ENCODE results near the gene OSBPL6. TPM values are rescaled to one million over a fixed set of nuclear protein-coding genes. Genes with fewer than 3 reads are reported as not detected.
"Not testable (repeated sequence)": the region's sequence is repeated elsewhere in the genome, so short reads cannot be mapped to it uniquely, and the experiment has no call there.

OSBPL6 gene
- total RNA-seq, 1 experiment from 2014 or later, result 11.6 TPM

DNA sequence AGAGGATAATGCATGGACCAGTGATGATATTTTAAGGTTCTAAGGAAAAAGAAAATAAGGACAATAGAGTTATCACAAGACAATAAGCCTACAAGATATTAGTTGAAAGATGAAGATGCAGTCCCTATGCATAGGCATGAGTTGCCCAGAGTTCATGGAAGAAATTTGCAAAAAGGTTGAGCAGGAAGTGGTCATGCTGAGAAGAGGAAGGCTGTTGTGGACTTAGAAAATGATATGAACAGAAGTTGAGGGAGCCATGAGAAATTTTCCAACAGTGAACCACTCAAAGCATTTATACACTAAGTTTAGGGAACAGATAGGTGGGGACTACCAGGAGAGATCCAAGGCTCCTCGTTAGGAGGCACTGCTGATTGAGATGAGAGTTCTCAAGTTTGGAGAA is 3.5 kb downstream of the OSBPL6 start (continued):
- TF ChIP-seq CBX3 (IDR thresholded peaks at IDR 0.05; ENCODE audit: low read depth) (no peak), SRF (IDR thresholded peaks at IDR 0.05; ENCODE audit: low read depth) (no peak), EZH2phosphoT487 (IDR thresholded peaks at IDR 0.05; ENCODE audit: borderline replicate concordance) (no peak), ZFX (IDR thresholded peaks at IDR 0.05) (no peak)
- TF ChIP-seq, protein P1, sequence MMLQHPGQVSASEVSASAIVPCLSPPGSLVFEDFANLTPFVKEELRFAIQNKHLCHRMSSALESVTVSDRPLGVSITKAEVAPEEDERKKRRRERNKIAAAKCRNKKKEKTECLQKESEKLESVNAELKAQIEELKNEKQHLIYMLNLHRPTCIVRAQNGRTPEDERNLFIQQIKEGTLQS (IDR thresholded peaks at IDR 0.05), result no peak

DNA sequence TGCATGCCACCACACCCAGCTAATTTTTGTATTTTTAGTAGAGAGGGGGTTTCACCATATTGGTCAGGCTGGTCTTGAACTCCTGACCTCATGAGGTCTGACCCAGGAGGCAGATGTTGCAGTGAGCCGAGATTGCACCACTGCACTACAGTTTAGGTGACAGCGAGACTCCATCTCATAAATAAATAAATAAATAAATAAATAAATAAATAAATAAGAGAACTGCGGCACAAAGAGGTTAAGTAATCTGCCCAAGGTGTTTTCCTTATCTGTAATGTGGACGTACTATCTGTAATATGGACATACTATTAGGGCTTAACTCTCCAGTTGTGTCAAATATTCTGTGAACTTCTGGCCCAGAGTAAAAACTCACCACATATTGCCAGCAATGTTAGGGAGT is 4.1 kb downstream of the OSBPL6 start:
- H3K9me2 ChIP-seq (ENCODE audit: insufficient read depth); RAD21 ChIA-PET (ENCODE audit: low non-redundant PET in 1 of 2, low total read pairs in 2 of 2, uncharacterized antibody in 2 of 2, unreplicated experiment in 2 of 2); H3K36me3 ChIP-seq (ENCODE audit: control insufficient read depth in 1 of 2, insufficient read depth in 2 of 2, low read length in 2 of 2); H3K9me3 ChIP-seq (ENCODE audit: control insufficient read depth in 1 of 2, insufficient read depth in 1 of 2, low read depth in 1 of 2, low read length in 2 of 2); H3K27ac ChIP-seq (ENCODE audit: low read depth, low read length); BruUV-seq (replicated peaks); H3K9ac ChIP-seq (ENCODE audit: low read length); H4K20me1 ChIP-seq (ENCODE audit: insufficient read depth); H3K27me3 ChIP-seq (ENCODE audit: insufficient read depth, low read length); H3K4me2 ChIP-seq (ENCODE audit: low read length); POLR2A ChIA-PET; ATAC-seq; H3K79me2 ChIP-seq (ENCODE audit: insufficient read depth, low read length); CTCF ChIA-PET; H3K4me3 ChIP-seq (replicated peaks in 1 of 2; ENCODE audit: low read depth in 1 of 2, low read length in 2 of 2); DNase-seq (ENCODE audit: low read depth, low spot score); H2AFZ ChIP-seq (ENCODE audit: low read depth, low read length, poor library complexity, severe bottlenecking): not testable (repeated sequence)
- H3K4me1 ChIP-seq (ENCODE audit: control insufficient read depth in 1 of 2, insufficient read depth in 2 of 2, low read length in 2 of 2), result peaks cover 8 to 13% of the 10 kb centered on the region in 2 experiments
- intact Hi-C loops (cut with micrococcal nuclease), result loop anchor here (5.0 kb wide), 1 partner anchor 214 kb away; no protein-coding TSS in a partner anchor

DNA sequence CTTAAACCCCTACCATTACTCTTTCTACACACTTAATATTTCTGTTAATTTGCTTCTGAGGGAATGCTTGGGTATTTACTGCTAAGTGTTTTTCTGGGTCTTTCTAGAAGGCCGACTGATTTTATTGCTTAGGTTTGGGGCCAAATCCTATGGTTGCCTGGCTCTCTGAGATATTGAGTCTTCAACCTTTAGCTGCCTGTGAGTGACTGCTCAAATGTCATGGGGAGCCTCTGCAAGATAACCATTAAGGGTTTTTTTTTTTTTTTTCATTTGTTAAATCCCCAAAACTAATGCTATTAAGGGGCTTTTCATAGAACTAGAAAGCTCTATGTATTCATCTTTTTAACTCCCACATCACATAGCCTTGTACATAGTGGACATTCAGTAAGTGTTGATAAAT is 5.0 kb downstream of the OSBPL6 start:
- DNase-seq (ENCODE audit: low read depth, low spot score) (no peak), ATAC-seq (no peak)
- Histone ChIP-seq H3K4me2 (ENCODE audit: low read length) (no peak overlapping the region), H3K9me3 (ENCODE audit: control insufficient read depth in 1 of 2, insufficient read depth in 1 of 2, low read depth in 1 of 2, low read length in 2 of 2) (no peaks in the 10 kb centered on the region), H3K36me3 (ENCODE audit: control insufficient read depth in 1 of 2, insufficient read depth in 2 of 2, low read length in 2 of 2) (no peaks in the 10 kb centered on the region; a peak in 1 of 4 replicates), H3K9me2 (ENCODE audit: insufficient read depth) (no peaks in the 10 kb centered on the region), H3K27me3 (ENCODE audit: insufficient read depth, low read length) (no peaks in the 10 kb centered on the region), H3K4me3 (replicated peaks in 1 of 2; ENCODE audit: low read depth in 1 of 2, low read length in 2 of 2) (no peak overlapping the region), H2AFZ (ENCODE audit: low read depth, low read length, poor library complexity, severe bottlenecking) (no peak overlapping the region), H4K20me1 (ENCODE audit: insufficient read depth) (no peaks in the 10 kb centered on the region), H3K9ac (ENCODE audit: low read length) (no peak overlapping the region), H3K4me1 (ENCODE audit: control insufficient read depth in 1 of 2, insufficient read depth in 2 of 2, low read length in 2 of 2) (peaks cover 6 to 9% of the 10 kb centered on the region in 2 experiments), H3K79me2 (ENCODE audit: insufficient read depth, low read length) (no peaks in the 10 kb centered on the region; the same call in 1 of the 2 replicates), H3K27ac (ENCODE audit: low read depth, low read length) (no peak overlapping the region)
- TF ChIP-seq, protein P2, sequence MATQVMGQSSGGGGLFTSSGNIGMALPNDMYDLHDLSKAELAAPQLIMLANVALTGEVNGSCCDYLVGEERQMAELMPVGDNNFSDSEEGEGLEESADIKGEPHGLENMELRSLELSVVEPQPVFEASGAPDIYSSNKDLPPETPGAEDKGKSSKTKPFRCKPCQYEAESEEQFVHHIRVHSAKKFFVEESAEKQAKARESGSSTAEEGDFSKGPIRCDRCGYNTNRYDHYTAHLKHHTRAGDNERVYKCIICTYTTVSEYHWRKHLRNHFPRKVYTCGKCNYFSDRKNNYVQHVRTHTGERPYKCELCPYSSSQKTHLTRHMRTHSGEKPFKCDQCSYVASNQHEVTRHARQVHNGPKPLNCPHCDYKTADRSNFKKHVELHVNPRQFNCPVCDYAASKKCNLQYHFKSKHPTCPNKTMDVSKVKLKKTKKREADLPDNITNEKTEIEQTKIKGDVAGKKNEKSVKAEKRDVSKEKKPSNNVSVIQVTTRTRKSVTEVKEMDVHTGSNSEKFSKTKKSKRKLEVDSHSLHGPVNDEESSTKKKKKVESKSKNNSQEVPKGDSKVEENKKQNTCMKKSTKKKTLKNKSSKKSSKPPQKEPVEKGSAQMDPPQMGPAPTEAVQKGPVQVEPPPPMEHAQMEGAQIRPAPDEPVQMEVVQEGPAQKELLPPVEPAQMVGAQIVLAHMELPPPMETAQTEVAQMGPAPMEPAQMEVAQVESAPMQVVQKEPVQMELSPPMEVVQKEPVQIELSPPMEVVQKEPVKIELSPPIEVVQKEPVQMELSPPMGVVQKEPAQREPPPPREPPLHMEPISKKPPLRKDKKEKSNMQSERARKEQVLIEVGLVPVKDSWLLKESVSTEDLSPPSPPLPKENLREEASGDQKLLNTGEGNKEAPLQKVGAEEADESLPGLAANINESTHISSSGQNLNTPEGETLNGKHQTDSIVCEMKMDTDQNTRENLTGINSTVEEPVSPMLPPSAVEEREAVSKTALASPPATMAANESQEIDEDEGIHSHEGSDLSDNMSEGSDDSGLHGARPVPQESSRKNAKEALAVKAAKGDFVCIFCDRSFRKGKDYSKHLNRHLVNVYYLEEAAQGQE (IDR thresholded peaks at IDR 0.05; ENCODE audit: low read depth), result no peak
- TF ChIP-seq RAD21 (IDR thresholded peaks at IDR 0.05; ENCODE audit: low read depth) (no peak), POLR2A (IDR thresholded peaks at IDR 0.05; ENCODE audit: borderline replicate concordance, extremely low read depth, insufficient read depth, insufficient read length) (no peak)
- TF ChIP-seq, protein P1 (IDR thresholded peaks at IDR 0.05), result no peak
- TF ChIP-seq, protein P3, sequence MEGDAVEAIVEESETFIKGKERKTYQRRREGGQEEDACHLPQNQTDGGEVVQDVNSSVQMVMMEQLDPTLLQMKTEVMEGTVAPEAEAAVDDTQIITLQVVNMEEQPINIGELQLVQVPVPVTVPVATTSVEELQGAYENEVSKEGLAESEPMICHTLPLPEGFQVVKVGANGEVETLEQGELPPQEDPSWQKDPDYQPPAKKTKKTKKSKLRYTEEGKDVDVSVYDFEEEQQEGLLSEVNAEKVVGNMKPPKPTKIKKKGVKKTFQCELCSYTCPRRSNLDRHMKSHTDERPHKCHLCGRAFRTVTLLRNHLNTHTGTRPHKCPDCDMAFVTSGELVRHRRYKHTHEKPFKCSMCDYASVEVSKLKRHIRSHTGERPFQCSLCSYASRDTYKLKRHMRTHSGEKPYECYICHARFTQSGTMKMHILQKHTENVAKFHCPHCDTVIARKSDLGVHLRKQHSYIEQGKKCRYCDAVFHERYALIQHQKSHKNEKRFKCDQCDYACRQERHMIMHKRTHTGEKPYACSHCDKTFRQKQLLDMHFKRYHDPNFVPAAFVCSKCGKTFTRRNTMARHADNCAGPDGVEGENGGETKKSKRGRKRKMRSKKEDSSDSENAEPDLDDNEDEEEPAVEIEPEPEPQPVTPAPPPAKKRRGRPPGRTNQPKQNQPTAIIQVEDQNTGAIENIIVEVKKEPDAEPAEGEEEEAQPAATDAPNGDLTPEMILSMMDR (IDR thresholded peaks at IDR 0.05 in 2 of 3, conservative IDR thresholded peaks at IDR 0.05 in 1 of 3; ENCODE audit: borderline replicate concordance in 1 of 3, insufficient read depth in 1 of 3, low read depth in 2 of 3, low read length in 2 of 3), result no peak
- ChIA-PET RAD21 (ENCODE audit: low non-redundant PET in 1 of 2, low total read pairs in 2 of 2, uncharacterized antibody in 2 of 2, unreplicated experiment in 2 of 2) (no interaction called here), POLR2A (interaction anchor here (0.8 kb wide), 1 partner anchor 9 kb away, joined by 3 read pairs; no protein-coding TSS in a partner anchor), CTCF (no interaction called here)
- intact Hi-C loops (cut with micrococcal nuclease), result loop anchor here (5.0 kb wide), 1 partner anchor 213 kb away; no protein-coding TSS in a partner anchor
- BruUV-seq (replicated peaks), result no TSS peak

Measured in HCT116 (cell line).